Dedifferentiated amniotic fluid mesenchymal stem cell (primary cell): Measurements from ENCODE around the gene ADAMTS2.

ENCODE experiments used
- DNase-seq: peaks from one replicate; pipeline ENCODE4 v3.0.0-alpha.2; 2016; ENCODE audit errors: extremely low spot score

ADAMTS2 gene

GRCh38 chr5:179254638-179255271 lies 90.5 kb downstream of the ADAMTS2 start:
- DNase-seq = no peak

GRCh38 chr5:179253730-179254129 lies 91.5 kb downstream of the ADAMTS2 start:
- no peak for DNase-seq

GRCh38 chr5:179251276-179251969 lies 93.8 kb downstream of the ADAMTS2 start:
- no peak for DNase-seq

- no peak for DNase-seq
These were observed 94.6 kb downstream of the ADAMTS2 start for GRCh38 chr5:179250561-179251225.

- no peak for DNase-seq
These were observed 99.0 kb downstream of the ADAMTS2 start for GRCh38 chr5:179246227-179246626.

DNA sequence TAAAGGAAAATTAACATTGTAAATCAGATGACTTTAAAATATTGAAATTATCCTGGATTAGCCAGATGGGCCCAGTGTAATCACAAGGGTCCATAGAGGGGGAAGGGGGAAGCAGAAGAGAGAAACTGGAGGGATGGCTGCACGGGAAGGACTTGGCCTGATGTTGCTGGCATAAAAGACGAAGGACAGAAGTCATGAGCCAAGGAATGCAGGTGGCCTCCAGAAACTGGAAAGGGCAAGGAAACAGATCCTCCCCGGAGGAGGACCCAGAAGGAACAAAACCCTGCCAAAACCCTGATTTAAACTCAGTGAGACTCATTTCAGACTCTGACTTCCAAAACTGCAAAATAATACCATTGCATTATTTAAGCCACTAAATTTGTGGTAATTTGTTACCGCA lies 100.2 kb downstream of the ADAMTS2 start:
- DNase-seq = no peak

- DNase-seq = no peak
These were observed 101.2 kb downstream of the ADAMTS2 start for GRCh38 chr5:179244044-179244443.

DNA sequence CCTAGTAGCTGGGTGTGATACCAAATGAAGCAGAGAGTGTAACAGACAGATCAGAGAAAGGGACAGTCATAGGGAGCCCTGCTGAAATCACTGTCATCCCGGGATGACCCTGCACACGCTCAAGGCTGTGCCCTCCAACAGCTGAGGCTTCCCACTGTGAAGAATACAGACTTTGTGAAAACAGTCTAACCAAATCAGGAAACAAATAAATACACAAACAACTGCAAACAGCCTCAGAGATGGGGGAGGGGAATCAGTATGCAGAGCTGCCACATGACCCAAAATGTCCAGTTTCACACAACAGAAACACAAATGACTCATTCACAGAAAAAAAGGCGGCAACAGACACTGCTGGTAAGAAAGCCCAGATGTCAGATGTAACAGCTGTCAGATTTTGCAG lies 101.9 kb downstream of the ADAMTS2 start:
- peak; percentile 64 for DNase-seq

DNA sequence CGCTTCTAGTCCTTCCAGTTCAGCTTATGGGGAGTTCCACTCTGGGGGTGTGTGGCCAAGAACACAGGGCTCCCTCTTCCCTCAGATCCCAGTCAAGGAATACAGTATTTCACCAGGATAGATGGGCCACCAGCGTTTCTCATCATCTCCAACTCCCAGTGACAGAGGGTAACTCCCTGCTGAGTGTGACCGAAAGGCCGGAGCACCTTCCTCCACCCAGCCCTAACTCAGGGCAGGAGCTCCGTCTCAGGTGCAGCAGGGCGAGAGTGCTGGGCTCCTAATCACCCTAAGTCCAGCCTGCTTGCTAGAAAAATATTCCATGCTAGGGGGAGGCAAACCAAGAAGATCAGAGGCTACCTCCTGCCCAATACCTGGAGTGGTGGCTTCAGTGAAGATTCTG lies 102.6 kb downstream of the ADAMTS2 start:
- DNase-seq = no peak

GRCh38 chr5:179241764-179242370 lies 103.4 kb downstream of the ADAMTS2 start:
- no peak for DNase-seq

GRCh38 chr5:179241175-179241574 lies 104.1 kb downstream of the ADAMTS2 start:
- no peak for DNase-seq

DNA sequence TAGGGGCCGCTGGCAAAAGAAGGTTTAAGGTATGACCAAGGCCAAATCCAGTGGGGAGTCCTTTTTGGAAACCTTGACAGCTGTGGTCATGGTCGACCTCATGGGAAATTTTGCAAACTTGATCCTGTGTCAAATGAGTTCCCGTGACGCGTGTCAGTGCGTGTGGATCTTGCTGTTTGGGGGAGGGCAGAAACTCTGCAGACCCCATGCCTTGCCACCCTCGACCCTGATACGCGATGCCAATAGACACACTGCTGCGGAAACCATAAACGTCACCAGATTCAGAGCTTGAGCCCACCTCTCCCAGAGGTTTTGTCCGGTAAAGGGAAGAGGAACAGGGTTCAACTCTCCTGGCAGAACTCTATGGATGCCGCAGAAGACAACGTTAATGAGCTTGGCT lies 104.7 kb downstream of the ADAMTS2 start:
- DNase-seq = no peak

DNA sequence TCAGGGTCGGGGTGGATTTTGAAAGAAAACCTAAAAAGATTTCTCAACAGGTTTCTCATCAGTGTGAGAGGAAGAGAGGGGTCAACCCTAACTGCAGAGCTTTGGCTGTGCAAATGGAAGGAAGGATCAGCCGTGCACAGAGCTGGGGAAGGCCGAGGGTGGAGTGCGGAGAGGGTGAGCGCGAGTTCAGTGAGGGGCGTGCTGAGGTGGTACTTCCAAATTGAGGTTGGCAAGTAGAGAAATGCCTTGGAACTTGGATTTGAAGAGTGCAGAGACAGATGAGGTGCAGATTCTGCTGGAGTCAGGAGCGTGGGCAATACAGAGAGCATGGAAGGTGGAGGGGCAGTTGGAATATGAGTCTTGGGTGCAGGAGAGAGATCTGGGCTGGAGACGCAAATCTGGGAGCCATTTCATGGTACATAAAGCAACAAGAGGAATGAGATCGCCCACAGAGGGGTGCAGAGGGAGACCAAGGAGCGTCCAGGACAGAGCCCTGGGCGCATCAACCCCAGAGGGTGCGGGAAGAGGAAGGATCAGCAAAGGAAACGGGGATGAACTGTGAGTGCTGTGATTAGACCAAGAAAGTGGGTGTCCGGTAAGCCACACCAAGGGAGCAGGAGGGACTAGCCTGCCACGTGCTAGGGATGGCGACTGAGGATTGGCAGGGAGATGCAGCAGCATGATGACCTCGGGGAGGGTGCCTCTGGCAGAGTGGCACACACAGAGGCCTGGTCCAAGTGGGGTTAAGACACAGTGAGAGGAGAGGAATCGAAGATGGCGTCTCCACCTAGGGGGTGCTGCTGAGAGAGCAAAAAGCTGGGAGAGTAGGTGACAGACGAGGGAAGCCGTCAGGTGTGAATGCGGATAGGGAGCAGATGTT lies 105.8 kb downstream of the ADAMTS2 start:
- no peak for DNase-seq

- DNase-seq = no peak
These were observed 106.7 kb downstream of the ADAMTS2 start for GRCh38 chr5:179238628-179238970.

DNA sequence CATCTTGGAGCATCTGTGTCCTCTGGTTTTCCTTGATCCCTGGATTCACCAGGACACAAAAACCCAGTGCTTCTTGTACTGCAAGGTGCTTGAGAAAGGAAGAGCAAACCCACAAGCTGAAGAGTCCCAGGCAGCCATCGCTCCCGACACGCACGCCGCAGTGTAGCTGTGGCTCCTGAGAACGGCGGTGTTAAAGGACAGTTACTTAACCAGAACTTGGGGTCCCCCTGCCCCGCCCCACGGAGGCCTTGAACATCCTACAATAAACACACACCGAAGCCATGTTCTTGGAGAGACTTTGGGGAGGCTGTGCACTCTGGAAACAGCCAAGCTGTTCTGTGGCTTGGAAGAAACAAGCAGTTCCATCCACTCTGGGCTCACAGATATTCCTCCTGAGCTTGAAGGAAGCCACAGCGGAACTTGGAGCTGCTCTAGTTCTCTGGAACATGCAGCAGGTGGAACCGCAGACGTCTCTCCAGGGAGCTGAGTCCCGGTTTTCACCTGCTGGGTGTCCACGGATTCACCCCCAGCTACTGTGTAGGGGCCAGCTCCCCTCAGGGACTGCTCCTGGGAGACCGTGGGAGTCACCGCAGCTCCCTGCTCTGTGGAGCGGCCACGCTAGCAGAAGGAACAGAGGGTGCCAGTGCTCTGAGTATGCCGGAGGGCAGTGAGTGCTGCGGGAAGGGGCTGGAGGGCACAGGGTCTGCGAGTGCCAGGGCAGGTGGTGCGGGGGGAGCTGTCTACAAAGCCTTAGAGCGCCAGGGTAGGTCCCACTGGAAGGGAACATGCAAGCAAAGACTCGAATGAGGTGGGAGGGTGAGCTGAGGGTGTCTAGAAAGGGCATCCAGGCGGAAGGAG lies 107.3 kb downstream of the ADAMTS2 start:
- no peak for DNase-seq

GRCh38 chr5:179235416-179236400 lies 109.6 kb downstream of the ADAMTS2 start:
- no peak for DNase-seq

DNA sequence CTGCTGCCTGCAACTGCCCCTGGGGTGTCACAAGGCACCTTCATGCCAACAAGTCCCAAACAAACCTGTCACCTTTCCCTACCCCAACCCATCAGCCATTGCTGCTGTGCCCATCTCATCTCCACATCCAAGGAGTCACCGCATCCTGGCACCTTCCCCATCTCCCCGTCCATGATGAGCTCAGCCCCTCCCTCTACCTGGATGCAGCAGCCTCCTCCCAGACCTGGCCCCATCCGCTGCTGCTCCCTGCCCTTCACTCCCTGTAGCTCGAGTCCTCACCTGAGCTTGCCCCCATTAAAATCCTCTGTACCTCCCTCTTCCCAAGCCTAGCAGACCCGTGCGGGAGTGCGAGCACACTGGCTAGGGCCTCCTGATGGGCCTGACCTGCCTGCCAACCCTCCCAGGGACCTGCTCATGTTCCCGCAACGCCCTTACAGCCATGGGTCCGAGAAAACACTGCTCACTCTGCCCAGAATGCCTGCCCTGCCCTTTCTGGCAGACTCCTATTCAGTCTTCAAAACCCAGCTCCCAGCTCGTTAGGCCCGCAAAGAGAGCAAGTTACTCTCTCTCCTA lies 110.6 kb downstream of the ADAMTS2 start:
- DNase-seq = no peak

GRCh38 chr5:179233909-179234562 lies 111.2 kb downstream of the ADAMTS2 start:
- no peak for DNase-seq
